GM18951 (cell line): Measurements from ENCODE around the gene PJVK.

ENCODE experiments used
- POLR2A ChIP-seq: IDR thresholded peaks from 4 replicates; pipeline ENCODE4 v1.6.1; 2011; ENCODE audit warnings: mild to moderate bottlenecking; ENCODE audit not compliant: insufficient read length, insufficient read depth; ENCODE audit errors: extremely low read depth
- in situ Hi-C: fragments of 300-500 bp; cut with MboI; formaldehyde crosslinking; loops from one replicate; pipeline ENCODE4 v1.12.0; 2022; ENCODE audit warnings: low sequenced_read_pairs, mixed read lengths, inconsistent platforms; ENCODE audit not compliant: unreplicated experiment

The PJVK gene

DNA sequence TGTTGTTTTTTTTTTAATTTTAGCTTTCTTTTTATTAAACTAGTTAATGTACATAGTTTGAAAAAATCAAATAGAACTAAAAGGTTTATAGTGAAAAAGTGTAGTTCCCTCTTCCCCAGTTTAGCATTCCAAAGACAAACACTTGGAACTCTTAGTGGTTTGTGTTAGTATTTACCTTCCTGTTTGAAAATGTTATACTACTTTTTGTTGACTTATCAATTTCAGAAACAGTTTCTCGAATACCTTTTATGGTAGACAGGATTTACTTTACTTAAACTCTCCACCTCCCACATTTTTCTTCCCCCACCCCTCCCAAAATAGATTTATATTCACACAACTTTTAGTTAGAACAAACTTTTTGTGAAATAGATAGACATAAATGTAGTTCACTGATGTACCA lies 55.8 kb downstream of the PJVK start:
- in situ Hi-C loops: no loop called here
- no peak for TF ChIP-seq POLR2A

- in situ Hi-C loops: no loop called here
- TF ChIP-seq POLR2A: no peak
Observed at GRCh38 chr2:178508646-178509045, 57.5 kb downstream of the PJVK start.

DNA sequence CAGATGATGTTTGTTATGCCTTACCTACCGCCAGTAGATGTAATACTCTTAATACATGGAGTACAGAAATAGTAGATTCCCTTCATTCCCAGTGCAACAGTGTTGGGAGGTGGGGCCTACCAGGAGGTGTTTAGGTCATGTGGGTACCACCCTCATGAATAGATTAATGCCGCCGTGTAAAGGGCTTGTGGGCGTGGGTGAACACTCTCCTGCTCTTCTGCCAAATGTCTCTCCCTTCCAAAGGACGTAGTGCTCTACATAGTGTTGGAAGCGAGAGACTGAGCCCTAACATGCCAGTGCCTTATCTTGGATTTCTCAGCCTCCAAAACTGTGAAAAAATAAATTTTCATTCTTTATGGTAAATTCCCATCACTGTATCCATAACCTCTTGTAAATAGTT lies 59.2 kb downstream of the PJVK start:
- TF ChIP-seq POLR2A: no peak
- in situ Hi-C loops: no loop called here
